ENCODE results near the gene PIKFYVE.

DNA sequence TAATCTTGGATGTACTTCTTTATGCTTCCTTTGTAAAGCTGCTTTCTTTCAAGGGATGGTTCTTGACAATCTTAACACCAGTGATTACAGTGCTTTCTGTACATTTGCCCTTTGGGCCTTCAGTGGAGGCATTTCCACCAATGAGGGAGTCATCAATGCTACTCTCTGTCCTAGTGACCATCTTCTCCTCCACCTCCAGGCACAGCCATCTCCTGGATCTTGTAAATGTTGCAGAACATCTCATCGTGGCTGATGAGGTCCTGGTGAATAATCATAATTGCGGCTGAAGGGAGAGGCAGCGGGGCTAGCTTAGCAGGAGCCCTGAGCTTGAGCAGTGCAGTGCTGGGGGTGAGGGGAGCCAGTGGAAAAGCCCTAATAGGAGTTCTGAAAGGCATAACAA is 43.7 kb upstream of the PIKFYVE start:
- TF ChIP-seq EZH2 (IDR thresholded peaks at IDR 0.05; ENCODE audit: insufficient read depth, poor library complexity, severe bottlenecking) (no peak), EZH2phosphoT487 (IDR thresholded peaks at IDR 0.05; ENCODE audit: insufficient read depth, low read depth) (no peak)

All from GM23248 (cell line).